T-helper 17 cell (primary cell): Measurements from ENCODE around the gene PELI1. TPM values are rescaled to one million over a fixed set of nuclear protein-coding genes. Genes with fewer than 3 reads are reported as not detected.

ENCODE experiments used
- ATAC-seq: fragments of 150-1000 bp; cut with Tn5 transposase; 2 replicates; pipeline ENCODE4 v1.10.0; 2021; ENCODE audit warnings: mild to moderate bottlenecking, moderate library complexity
- DNase-seq, 3 donors: peaks; one replicate each; pipeline versions ENCODE4 v3.0.0 to v3.0.0-alpha.2; 2020 to 2021
- H3K9me3 ChIP-seq: one replicate; pipeline ENCODE4 v1.7.0; 2013; ENCODE audit warnings: low read length, mild to moderate bottlenecking; ENCODE audit not compliant: control insufficient read depth, poor library complexity, severe bottlenecking
- H3K27ac Mint-ChIP-seq: one replicate; pipeline ENCODE4 v1.8.0; 2022; ENCODE audit warnings: mild to moderate bottlenecking, moderate library complexity, mixed read lengths
- H3K27me3 Mint-ChIP-seq: one replicate; pipeline ENCODE4 v1.8.0; 2022; ENCODE audit warnings: mixed read lengths
- H3K36me3 Mint-ChIP-seq: one replicate; pipeline ENCODE4 v1.8.0; 2022; ENCODE audit warnings: low read depth, mixed read lengths
- H3K4me1 Mint-ChIP-seq: one replicate; pipeline ENCODE4 v1.8.0; 2022; ENCODE audit warnings: mild to moderate bottlenecking, mixed read lengths
- H3K4me3 Mint-ChIP-seq: one replicate; pipeline ENCODE4 v1.8.0; 2022; ENCODE audit warnings: mild to moderate bottlenecking, moderate library complexity, mixed read lengths
- total RNA-seq, 4 donors: library from RNA in 2 of 4; stranded (reverse) in 2 of 4; gene quantifications; one replicate each; pipeline ENCODE4 v1.2.3 and lab custom pipeline; 2022 to 2026

Gene PELI1
- total RNA-seq, 2 donors from 2014 or later = 171 to 195 TPM

DNA sequence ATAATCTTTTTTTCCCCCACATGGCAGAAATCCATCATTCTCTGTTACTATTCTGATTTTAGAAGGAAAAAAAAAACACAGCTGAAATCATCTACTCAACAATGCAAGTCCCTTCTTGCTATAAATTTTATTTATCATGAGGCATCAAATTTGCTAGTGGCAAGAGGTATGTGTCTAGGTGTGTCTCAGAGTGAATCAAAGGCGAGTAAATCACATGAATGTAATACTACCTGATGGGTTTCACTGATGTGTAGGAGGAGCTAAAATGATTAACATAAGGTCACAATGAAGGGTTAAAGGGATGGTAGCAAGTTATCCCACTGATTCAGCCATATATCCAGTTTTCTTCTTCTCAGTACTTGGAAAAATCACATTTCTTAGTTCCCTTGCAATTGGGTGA is 24.5 kb upstream of the PELI1 start:
- H3K4me1 Mint-ChIP-seq = peaks cover 3% of the 10 kb centered on the region
- H3K36me3 Mint-ChIP-seq = peaks cover 2% of the 10 kb centered on the region
- H3K27ac Mint-ChIP-seq = no peak overlapping the region
- ATAC-seq = no peak
- H3K4me3 Mint-ChIP-seq = no peak overlapping the region
- no peaks in the 10 kb centered on the region for H3K9me3 ChIP-seq
- no peak for DNase-seq
- no peaks in the 10 kb centered on the region for H3K27me3 Mint-ChIP-seq

DNA sequence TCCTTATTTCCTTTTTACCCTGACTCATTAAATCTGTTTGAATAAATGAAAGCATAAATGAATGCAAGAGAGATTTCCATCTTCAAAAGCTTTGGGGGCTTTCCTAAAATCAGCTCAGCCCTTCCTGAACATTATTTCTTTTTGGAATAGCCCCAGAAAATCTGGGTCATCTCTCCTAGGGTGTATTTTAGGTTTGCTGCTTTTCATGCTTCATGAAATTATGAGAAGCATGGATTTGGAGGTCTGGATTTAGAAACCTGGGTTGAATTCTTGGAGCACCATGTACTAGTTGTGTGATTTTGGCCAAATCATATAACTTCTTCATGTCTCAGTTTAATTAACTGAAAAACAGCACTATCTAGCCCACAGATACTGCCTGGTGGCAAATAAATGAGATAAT is 24.0 kb upstream of the PELI1 start:
- H3K9me3 ChIP-seq = no peaks in the 10 kb centered on the region
- DNase-seq (no peak), ATAC-seq (no peak)
- H3K27ac Mint-ChIP-seq = no peak overlapping the region
- H3K4me1 Mint-ChIP-seq = peaks cover 3% of the 10 kb centered on the region
- no peaks in the 10 kb centered on the region for H3K27me3 Mint-ChIP-seq
- H3K36me3 Mint-ChIP-seq = peaks cover 2% of the 10 kb centered on the region
- no peak overlapping the region for H3K4me3 Mint-ChIP-seq

DNA sequence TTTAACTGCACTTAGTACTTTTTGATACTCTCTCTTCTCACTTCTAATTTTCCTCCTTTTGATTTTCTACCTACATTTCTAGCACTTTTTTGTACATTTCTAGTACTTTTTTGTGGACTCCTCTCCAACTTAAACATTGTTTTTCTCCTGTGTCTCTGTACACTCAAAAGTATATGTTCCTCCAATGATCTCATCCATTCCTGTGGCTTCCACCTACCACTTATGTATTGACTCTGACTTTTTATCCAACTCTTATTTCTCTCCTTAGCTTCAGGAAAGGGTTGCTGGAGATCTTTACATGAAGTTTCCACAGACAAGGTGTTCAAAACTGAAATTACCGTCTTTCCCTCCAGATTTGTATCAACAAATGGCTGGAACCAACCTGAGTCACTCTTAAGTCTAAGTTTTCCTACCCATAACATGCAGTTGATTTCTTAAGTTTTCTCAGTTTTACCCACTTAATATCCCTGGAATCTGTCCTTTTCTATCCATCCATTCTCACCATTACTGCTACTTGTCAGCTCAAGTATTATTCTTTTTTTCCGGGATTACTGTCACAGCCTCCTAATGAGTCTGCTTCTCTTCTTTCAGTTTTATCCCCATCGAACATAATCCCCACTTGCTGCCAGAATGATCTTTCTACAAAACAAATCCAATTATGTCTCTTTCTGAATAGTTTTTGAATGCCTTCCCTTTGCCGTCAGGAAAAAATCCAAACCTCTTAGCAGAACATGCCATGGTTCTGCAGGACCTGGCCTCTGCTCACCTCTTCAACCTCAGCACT is 22.6 kb upstream of the PELI1 start:
- no peaks in the 10 kb centered on the region for H3K27me3 Mint-ChIP-seq
- no peaks in the 10 kb centered on the region for H3K36me3 Mint-ChIP-seq
- H3K27ac Mint-ChIP-seq = no peak overlapping the region
- H3K4me1 Mint-ChIP-seq = peaks cover 3% of the 10 kb centered on the region
- ATAC-seq (no peak), DNase-seq (no peak)
- H3K9me3 ChIP-seq = no peaks in the 10 kb centered on the region
- H3K4me3 Mint-ChIP-seq = no peak overlapping the region

DNA sequence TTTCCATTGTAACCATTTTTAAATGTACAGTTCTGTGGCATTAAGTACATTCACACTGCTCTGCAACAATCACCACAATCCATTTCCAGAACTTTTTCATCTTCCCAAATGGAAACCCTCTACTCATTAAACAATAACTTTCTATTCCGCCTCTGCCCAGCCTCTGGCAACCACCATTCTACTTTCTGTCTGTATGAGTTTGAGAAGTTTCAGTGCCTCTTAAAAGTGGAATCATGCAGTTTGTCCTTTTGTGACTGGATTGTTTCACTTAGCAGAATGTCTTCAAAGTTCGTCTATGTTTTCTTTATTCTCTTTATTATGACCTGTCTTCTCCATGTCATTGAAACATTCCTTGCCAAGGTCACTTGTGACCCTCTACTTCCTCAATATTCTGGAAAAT is 22.0 kb upstream of the PELI1 start:
- Mint-ChIP-seq H3K4me1 (peaks cover 3% of the 10 kb centered on the region), H3K4me3 (no peak overlapping the region), H3K27me3 (no peaks in the 10 kb centered on the region), H3K27ac (no peak overlapping the region), H3K36me3 (no peaks in the 10 kb centered on the region)
- ATAC-seq (no peak), DNase-seq (no peak)
- H3K9me3 ChIP-seq = no peaks in the 10 kb centered on the region

DNA sequence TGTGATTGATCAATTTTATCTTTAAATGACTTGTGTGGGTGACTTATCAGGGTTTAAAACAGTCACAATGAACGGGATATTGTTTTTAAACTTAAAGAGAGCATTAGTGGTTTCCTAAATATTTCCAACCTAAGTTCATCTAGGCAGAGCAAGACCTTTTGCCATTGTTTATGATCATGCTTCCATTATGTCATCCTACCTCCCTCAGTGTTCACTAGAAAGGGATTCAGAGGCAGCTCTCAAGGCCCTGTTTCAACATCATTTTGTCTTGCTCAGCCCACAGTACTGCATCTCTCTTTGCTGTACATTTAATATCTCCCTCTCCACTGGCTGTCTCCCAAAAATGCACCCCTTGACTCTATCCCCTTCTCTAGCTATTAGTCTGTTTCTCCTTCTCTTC is 21.5 kb upstream of the PELI1 start:
- H3K36me3 Mint-ChIP-seq = no peaks in the 10 kb centered on the region
- peaks cover 3% of the 10 kb centered on the region for H3K4me1 Mint-ChIP-seq
- H3K9me3 ChIP-seq = no peaks in the 10 kb centered on the region
- DNase-seq (no peak), ATAC-seq (no peak)
- no peak overlapping the region for H3K4me3 Mint-ChIP-seq
- no peaks in the 10 kb centered on the region for H3K27me3 Mint-ChIP-seq
- H3K27ac Mint-ChIP-seq = no peak overlapping the region

DNA sequence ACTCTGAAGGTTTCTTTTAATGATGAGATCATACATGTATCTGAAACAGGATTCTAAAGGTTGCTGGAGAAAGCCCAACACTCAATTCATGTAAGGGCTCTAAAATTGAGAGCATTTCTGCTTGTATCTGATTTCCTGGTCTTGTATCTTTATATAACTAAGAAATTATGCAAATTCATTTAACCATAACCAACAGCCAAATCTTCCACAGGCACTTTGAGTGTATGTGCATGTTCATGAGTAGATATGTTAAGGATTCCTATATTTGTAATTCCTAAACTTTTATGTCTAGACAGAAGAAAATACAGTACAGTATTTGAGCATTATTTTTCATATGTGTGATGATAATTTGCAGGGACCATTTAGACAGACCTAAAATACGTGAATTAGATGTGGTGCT is 20.4 kb upstream of the PELI1 start:
- Mint-ChIP-seq H3K36me3 (no peaks in the 10 kb centered on the region), H3K27ac (no peak overlapping the region), H3K4me3 (no peak overlapping the region), H3K4me1 (peaks cover 3% of the 10 kb centered on the region), H3K27me3 (no peaks in the 10 kb centered on the region)
- no peaks in the 10 kb centered on the region for H3K9me3 ChIP-seq
- DNase-seq = no peak
- ATAC-seq = no peak

DNA sequence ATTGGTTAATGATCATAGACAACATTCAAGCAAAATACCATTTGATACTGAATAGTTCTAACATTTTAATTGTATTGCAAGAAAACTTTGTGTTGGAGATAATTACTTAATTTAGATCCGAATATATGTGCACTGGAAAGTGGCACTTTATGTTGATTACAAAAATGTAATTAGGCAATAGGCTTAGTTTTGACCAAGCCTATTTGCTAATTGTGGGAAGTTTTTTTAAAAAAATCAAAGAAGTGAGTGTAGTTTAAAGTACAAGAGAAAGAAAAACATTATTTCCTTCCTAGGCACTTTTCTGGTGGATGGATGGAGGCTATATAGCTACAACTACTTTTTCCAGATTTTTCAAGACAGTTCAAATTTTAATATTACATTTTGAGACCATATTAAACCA is 18.3 kb upstream of the PELI1 start:
- Mint-ChIP-seq H3K27ac (no peak overlapping the region), H3K4me3 (no peak overlapping the region), H3K27me3 (no peaks in the 10 kb centered on the region), H3K36me3 (no peaks in the 10 kb centered on the region), H3K4me1 (peaks cover 2% of the 10 kb centered on the region)
- no peaks in the 10 kb centered on the region for H3K9me3 ChIP-seq
- ATAC-seq (no peak), DNase-seq (no peak)

DNA sequence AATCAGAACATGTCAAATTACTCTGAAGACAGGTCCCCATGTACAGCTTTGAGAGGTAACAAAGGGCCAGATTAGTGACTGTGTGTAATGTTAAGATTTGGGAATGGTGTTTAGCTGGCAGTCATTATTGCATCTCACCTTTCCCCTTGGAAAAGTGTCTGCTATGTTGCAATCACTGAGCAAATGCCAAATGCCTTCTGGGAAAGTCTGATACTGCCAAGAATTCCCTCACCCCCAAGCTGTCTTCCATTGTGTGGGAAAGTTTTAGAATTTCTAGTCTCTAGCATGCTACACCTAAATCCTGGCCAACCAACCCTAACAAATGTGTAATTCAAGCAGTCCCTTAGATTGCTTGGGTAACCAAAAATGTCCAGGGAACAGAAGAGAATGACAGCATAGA is 13.6 kb upstream of the PELI1 start:
- H3K9me3 ChIP-seq = no peaks in the 10 kb centered on the region
- Mint-ChIP-seq H3K27ac (no peak overlapping the region), H3K36me3 (peaks cover 4% of the 10 kb centered on the region), H3K4me1 (peaks cover 2% of the 10 kb centered on the region), H3K4me3 (no peak overlapping the region), H3K27me3 (no peaks in the 10 kb centered on the region)
- no peak for DNase-seq
- no peak for ATAC-seq

DNA sequence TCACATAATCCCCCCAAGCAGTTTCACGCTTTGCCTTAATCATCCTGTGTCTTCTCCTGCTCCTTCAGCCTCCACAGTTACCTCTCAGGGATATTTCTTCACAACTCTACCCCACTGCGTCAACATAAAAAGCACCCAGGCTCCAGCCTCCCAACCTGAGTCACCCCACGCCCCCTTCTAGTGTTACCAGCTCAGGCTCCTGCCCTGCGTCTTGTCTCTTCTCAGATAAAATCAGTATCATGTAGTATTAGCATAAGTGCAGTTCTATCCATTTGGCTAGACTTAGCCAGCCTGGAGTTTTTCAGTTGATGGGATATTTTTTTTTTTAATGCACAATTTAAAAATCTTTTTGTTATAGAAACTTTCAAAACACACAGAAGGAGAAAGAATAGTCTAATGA is 9.6 kb upstream of the PELI1 start:
- DNase-seq = no peak
- H3K4me3 Mint-ChIP-seq = no peak overlapping the region

DNA sequence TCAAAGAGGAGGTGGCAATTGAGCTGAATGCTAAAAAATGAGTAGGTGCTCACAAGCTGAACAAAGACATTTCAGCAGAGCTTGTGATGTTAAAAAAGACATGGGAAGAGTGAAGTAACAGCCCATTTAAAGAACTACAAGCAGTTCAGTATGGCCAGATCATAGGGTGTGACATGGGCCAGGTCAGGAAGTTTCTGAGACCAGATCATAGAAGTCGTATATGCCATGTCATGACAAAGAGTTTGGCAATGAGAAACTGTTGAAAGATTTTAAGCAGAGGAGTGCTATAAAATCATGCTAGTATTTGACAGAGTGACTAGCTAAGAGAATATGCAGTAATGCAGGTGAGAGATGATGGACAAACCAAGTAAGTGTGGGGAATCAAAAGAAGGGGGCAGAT is 7.3 kb upstream of the PELI1 start:
- Mint-ChIP-seq H3K4me1 (no peaks in the 10 kb centered on the region), H3K27ac (no peak overlapping the region), H3K27me3 (no peaks in the 10 kb centered on the region), H3K36me3 (peaks cover 4% of the 10 kb centered on the region), H3K4me3 (no peak overlapping the region)
- H3K9me3 ChIP-seq = no peaks in the 10 kb centered on the region
- ATAC-seq = no peak
- DNase-seq = no peak

More for the DNA sequence above, 9.6 kb upstream of the PELI1 start:
- ATAC-seq = no peak
- Mint-ChIP-seq H3K4me1 (peaks cover 2% of the 10 kb centered on the region), H3K27ac (no peak overlapping the region), H3K36me3 (peaks cover 4% of the 10 kb centered on the region), H3K27me3 (no peaks in the 10 kb centered on the region)
- no peaks in the 10 kb centered on the region for H3K9me3 ChIP-seq

DNA sequence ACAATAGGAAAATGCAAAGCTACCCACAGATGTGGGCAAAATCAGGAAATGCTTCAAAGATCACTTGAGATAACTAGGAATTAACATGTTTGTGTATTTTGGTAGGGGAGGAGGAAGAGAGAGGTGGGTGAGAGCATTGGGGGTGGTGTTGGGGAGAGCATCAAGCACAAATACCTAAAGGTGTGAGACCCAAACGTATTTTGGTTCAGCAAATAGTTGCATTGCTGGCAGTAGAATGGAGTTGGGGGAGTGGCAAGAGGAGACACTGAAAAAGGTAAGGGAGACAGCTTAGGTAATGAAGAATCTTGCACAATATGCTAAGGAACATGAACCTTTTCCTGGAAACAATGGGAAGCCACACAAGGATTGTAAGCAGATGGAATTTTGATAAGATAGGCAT is 1.5 kb upstream of the PELI1 start:
- Mint-ChIP-seq H3K36me3 (peaks cover 6% of the 10 kb centered on the region), H3K27me3 (no peaks in the 10 kb centered on the region), H3K4me3 (no peak overlapping the region), H3K27ac (no peak overlapping the region), H3K4me1 (peaks cover 20% of the 10 kb centered on the region)
- ATAC-seq = no peak
- H3K9me3 ChIP-seq = no peaks in the 10 kb centered on the region
- no peak for DNase-seq

DNA sequence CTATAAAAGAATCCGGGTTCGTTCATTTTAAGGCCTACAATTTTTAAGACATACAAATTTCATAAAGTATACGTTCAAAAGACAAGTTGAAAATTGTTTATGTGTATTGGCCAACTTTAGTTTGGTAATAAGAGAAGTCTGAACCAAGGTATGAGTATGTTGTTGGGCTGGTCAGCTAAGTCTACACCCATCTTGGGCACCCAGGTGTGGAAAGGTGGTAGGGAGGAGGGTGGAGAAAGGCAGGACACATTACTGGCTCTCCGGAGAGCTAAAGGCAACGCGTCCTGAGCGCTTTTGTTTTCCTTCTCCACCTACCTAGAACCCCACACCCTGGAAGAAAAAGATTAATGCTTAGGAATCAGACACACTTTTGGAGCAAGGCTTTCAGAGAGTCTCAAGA is 899 bp upstream of the PELI1 start:
- Mint-ChIP-seq H3K27ac (peak overlapping the region; percentile 98), H3K36me3 (peaks cover 6% of the 10 kb centered on the region), H3K4me3 (no peak overlapping the region), H3K4me1 (peaks cover 23% of the 10 kb centered on the region), H3K27me3 (no peaks in the 10 kb centered on the region)
- ATAC-seq = no peak
- no peaks in the 10 kb centered on the region for H3K9me3 ChIP-seq
- DNase-seq = no peak

DNA sequence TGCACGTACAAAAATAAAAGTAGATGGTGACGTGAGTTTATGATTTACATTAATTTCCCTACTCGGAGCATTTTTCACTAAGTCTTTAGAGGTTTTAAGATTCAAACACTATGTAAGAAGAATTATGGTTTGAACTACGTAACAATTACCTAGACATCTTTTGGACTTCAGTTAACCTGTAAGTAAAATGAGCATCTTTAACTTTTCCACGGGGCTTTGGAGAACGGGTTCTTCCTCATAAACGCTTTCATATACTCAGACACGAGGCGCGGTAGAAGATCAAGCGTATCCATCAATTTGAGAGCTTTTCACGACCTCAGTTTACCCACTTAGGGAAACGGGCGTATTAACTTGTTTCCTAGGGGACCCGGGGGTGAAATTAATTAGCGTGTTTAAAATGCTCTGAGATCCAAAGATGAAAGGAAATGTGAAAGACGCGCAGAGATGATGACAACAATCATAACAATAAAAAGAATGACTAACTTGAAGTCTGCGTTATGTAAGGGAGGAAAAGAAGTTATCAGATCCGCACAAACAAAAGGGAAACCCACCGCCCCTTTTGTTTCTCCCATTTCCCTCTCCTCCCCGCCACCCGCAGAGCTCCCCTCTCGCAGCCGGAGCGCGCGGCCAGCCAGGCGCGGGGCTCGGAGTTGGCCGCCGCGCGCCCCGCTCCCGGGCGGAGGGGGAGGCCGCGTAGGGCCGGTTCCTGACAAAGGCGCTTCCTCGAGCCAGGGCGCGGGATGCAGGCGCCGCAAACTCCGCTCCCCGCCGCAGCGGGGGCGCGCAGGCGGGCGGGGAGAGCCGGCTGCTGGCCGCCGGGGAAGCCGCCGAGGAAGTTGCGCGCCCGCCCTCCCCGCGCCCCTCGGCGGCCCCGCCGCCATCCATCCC is 807 bp downstream of the PELI1 start:
- H3K27me3 Mint-ChIP-seq = no peaks in the 10 kb centered on the region
- H3K4me1 Mint-ChIP-seq = peaks cover 32% of the 10 kb centered on the region
- H3K36me3 Mint-ChIP-seq = peaks cover 8% of the 10 kb centered on the region
- peak overlapping the region; percentile 98 for H3K4me3 Mint-ChIP-seq
- ATAC-seq (peak; percentile 14), DNase-seq (peak; percentile 23 to 25 (median 24))
- H3K9me3 ChIP-seq = no peaks in the 10 kb centered on the region
- peak overlapping the region; percentile 98 for H3K27ac Mint-ChIP-seq
